A673 (cell line): Measurements from ENCODE around the gene TMEM169. TPM values are rescaled to one million over a fixed set of nuclear protein-coding genes. Genes with fewer than 3 reads are reported as not detected.

Source experiments
- BruUV-seq: library from RNA; stranded (reverse); fragments of 400-500 nt; replicated peaks from 2 replicates; lab custom pipeline; 2021; lab: Mats Ljungman, UMichigan
- CTCF ChIA-PET: fragments of 300-600 bp; sonication (Branson Sonifier 250); formaldehyde crosslinking; loops from one replicate; lab custom pipeline; 2022; ENCODE audit warnings: antibody characterized with exemption; lab: Charles Lee
- POLR2A ChIA-PET: fragments of 300-600 bp; sonication (Branson Sonifier 250); formaldehyde crosslinking; loops from one replicate; lab custom pipeline; 2022; ENCODE audit warnings: antibody characterized with exemption; ENCODE audit not compliant: low non-redundant PET; lab: Charles Lee
- DNase-seq: peaks from one replicate; pipeline ENCODE4 v3.0.0-alpha.2; 2015; ENCODE audit warnings: low spot score
- H3K27ac ChIP-seq: fragments of 200-600 bp; sonication (generic); 2 replicates; pipeline ENCODE4 v1.5.1; 2016; ENCODE audit warnings: mixed run types, low read depth, mild to moderate bottlenecking, mixed read lengths, antibody characterized with exemption, low read length; ENCODE audit not compliant: poor library complexity, severe bottlenecking
- H3K27me3 ChIP-seq: fragments of 200-600 bp; sonication (generic); replicated peaks from 2 replicates; pipeline ENCODE4 v1.6.1; 2017; ENCODE audit warnings: mixed run types, low read depth, mild to moderate bottlenecking, mixed read lengths, antibody characterized with exemption, low read length; ENCODE audit not compliant: insufficient read depth, poor library complexity
- H3K36me3 ChIP-seq: fragments of 200-600 bp; sonication (generic); 2 replicates; pipeline ENCODE4 v1.6.1; 2016; ENCODE audit warnings: mixed run types, mild to moderate bottlenecking, mixed read lengths, antibody characterized with exemption, low read length; ENCODE audit not compliant: insufficient read depth, poor library complexity, severe bottlenecking
- H3K4me1 ChIP-seq: fragments of 200-600 bp; sonication (generic); 2 replicates; pipeline ENCODE4 v1.6.1; 2017; ENCODE audit warnings: mixed run types, mild to moderate bottlenecking, mixed read lengths, antibody characterized with exemption, low read length; ENCODE audit not compliant: insufficient read depth, poor library complexity, severe bottlenecking
- H3K4me3 ChIP-seq: fragments of 200-600 bp; sonication (generic); 2 replicates; pipeline ENCODE4 v1.5.1; 2016; ENCODE audit warnings: low read depth, mixed run types, mild to moderate bottlenecking, mixed read lengths, low read length; ENCODE audit not compliant: poor library complexity, severe bottlenecking
- H3K9me3 ChIP-seq: fragments of 200-600 bp; sonication (generic); 2 replicates; pipeline ENCODE4 v1.6.1; 2016; ENCODE audit warnings: mixed run types, low read depth, mild to moderate bottlenecking, mixed read lengths, antibody characterized with exemption, low read length; ENCODE audit not compliant: poor library complexity, severe bottlenecking
- EZH2 ChIP-seq: fragments of 200-600 bp; sonication (generic); IDR thresholded peaks from 2 replicates; pipeline ENCODE4 v1.6.1; 2017; ENCODE audit warnings: borderline replicate concordance, low read depth, mild to moderate bottlenecking, mixed read lengths, antibody characterized with exemption, low read length; ENCODE audit not compliant: poor library complexity, severe bottlenecking
- intact Hi-C: fragments of 100-400 bp; cut with micrococcal nuclease; formaldehyde crosslinking; loops from one replicate; pipeline ENCODE4 v1.10.0; 2022; ENCODE audit not compliant: unreplicated experiment
- total RNA-seq: library from RNA; stranded (reverse); gene quantifications from 2 replicates; pipeline ENCODE4 v1.2.3, GENCODE V29; 2021
- TF ChIP-seq, protein P1 (sequence below): fragments of 300-800, 200-600 bp; sonication (generic); conservative IDR thresholded peaks from 2 replicates; pipeline ENCODE4 v1.5.1; 2017; ENCODE audit warnings: low read depth, mild to moderate bottlenecking, antibody characterized with exemption, low read length, moderate library complexity, mixed read lengths

Gene TMEM169
- total RNA-seq, 1 experiment from 2014 or later = 1.1 TPM

GRCh38 chr2:216109962-216110614, 28.4 kb downstream of the TMEM169 start:
- TF ChIP-seq, protein P1, sequence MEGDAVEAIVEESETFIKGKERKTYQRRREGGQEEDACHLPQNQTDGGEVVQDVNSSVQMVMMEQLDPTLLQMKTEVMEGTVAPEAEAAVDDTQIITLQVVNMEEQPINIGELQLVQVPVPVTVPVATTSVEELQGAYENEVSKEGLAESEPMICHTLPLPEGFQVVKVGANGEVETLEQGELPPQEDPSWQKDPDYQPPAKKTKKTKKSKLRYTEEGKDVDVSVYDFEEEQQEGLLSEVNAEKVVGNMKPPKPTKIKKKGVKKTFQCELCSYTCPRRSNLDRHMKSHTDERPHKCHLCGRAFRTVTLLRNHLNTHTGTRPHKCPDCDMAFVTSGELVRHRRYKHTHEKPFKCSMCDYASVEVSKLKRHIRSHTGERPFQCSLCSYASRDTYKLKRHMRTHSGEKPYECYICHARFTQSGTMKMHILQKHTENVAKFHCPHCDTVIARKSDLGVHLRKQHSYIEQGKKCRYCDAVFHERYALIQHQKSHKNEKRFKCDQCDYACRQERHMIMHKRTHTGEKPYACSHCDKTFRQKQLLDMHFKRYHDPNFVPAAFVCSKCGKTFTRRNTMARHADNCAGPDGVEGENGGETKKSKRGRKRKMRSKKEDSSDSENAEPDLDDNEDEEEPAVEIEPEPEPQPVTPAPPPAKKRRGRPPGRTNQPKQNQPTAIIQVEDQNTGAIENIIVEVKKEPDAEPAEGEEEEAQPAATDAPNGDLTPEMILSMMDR = peak; percentile 58
- TF ChIP-seq EZH2 = no peak
- intact Hi-C loops = no loop called here
- peak overlapping the region; percentile 72 for H3K4me3 ChIP-seq
- peaks cover 30% of the 10 kb centered on the region for H3K4me1 ChIP-seq
- peaks cover 43% of the 10 kb centered on the region for H3K36me3 ChIP-seq
- no peaks in the 10 kb centered on the region for H3K27me3 ChIP-seq
- CTCF ChIA-PET = interaction anchor here (0.7 kb wide), 1 partner anchor 9 kb away, joined by 3 read pairs; no protein-coding TSS in a partner anchor
- peak; percentile 56 for DNase-seq
- BruUV-seq = TSS peak; percentile 52
- POLR2A ChIA-PET = no interaction called here
- H3K9me3 ChIP-seq = no peaks in the 10 kb centered on the region
- H3K27ac ChIP-seq = peak overlapping the region; percentile 87

DNA sequence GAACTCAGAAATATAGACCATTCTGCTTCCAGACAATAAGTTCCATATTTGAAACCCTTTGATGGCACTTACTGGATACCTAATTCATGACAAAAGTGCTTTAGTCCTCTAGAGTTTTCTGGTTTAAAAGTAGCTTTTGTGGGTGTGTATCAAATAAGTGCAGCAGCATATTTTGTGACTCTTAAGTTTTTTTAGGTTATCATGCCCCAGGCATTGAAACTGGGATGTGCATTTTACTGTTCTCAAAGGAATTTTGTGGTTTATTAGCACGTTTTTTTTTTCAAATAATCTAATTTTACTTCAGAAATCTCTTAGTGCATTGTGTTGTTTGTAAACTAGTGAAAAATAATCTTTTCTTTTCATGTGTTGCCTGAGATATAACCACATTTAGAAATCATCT, 28.9 kb downstream of the TMEM169 start:
- Histone ChIP-seq H3K9me3 (no peaks in the 10 kb centered on the region), H3K27ac (peak overlapping the region; percentile 87), H3K4me1 (peaks cover 35% of the 10 kb centered on the region), H3K27me3 (no peaks in the 10 kb centered on the region), H3K36me3 (peaks cover 43% of the 10 kb centered on the region), H3K4me3 (peak overlapping the region; percentile 72)
- no TSS peak for BruUV-seq
- intact Hi-C loops = no loop called here
- DNase-seq = no peak
- ChIA-PET POLR2A (no interaction called here), CTCF (interaction anchor here (0.7 kb wide), 1 partner anchor 9 kb away, joined by 3 read pairs; no protein-coding TSS in a partner anchor)
- TF ChIP-seq, protein P1 = no peak
- no peak for TF ChIP-seq EZH2

- H3K9me3 ChIP-seq = no peaks in the 10 kb centered on the region
- H3K27ac ChIP-seq = peak overlapping the region; percentile 87
- intact Hi-C loops = no loop called here
- no peak overlapping the region for H3K4me3 ChIP-seq
- H3K4me1 ChIP-seq = peaks cover 40% of the 10 kb centered on the region
- no peak for DNase-seq
- peaks cover 47% of the 10 kb centered on the region for H3K36me3 ChIP-seq
- BruUV-seq = no TSS peak
- CTCF ChIA-PET = no interaction called here
- TF ChIP-seq, protein P1 = no peak
- TF ChIP-seq EZH2 = no peak
- no peaks in the 10 kb centered on the region for H3K27me3 ChIP-seq
- POLR2A ChIA-PET = no interaction called here
Measured at GRCh38 chr2:216111122-216111521, 29.4 kb downstream of the TMEM169 start.
